Suppressor macrophage (primary cell): ENCODE measurements around the gene MPRIP.
A peak's percentile ranks its signal among the peaks of the same experiment; 100 is the strongest.
"Not testable (repeated sequence)": the region's sequence is repeated elsewhere in the genome, so short reads cannot be mapped to it uniquely, and the experiment has no call there.

ENCODE experiments used
- DNase-seq, 4 experiments: peaks; one replicate each; pipeline ENCODE4 v3.0.0-alpha.2; 2020 to 2022

MPRIP gene

GRCh38 chr17:17127156-17127555 is 84.9 kb downstream of the MPRIP start:
- no peak for DNase-seq

- DNase-seq: no peak
Measured at GRCh38 chr17:17127730-17128291, 85.6 kb downstream of the MPRIP start.

GRCh38 chr17:17128476-17129075 is 86.3 kb downstream of the MPRIP start:
- no peak for DNase-seq

- DNase-seq: no peak
Measured at GRCh38 chr17:17129466-17129865, 87.2 kb downstream of the MPRIP start.

GRCh38 chr17:17130077-17130844 is 88.0 kb downstream of the MPRIP start:
- no peak for DNase-seq

DNA sequence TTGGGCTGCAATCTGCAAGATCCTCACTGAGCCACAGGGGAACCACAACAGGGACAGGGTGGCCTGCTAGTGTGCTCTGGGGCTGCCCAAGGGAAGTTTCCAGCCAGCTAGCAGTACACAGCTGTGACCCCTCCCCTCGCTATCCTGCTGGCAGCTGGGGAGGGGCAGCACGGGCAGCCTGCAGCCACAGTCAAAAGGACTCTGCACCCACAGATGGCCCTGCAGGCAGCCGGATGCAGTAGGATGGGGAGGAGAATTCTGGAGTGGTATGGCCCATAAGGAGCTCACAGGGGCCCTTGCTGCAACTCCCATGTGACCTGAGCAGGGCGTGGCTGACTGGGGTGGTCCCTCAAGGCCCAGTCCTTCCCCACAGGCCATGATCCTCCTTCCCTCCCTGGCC is 89.6 kb downstream of the MPRIP start:
- no peak for DNase-seq

DNA sequence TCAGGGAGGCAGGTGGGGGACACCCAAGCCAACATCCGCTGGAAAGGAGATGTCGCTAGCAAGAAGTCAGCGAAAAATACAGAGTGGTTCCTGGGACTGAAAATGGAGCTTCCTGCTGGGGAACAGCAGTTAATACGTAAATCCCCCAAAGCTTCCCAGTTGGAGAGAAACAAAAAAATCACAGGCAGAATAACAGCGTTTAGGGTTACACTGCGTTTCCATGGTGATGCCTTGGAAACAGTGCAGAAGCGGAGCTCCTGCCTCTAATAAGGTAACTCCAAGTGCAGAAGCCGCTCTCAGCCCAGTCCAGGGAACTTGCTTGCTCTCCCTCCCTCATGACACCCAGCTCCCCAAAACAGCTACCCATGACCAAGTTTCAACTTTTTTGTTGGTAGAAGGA is 90.5 kb downstream of the MPRIP start:
- no peak for DNase-seq

DNA sequence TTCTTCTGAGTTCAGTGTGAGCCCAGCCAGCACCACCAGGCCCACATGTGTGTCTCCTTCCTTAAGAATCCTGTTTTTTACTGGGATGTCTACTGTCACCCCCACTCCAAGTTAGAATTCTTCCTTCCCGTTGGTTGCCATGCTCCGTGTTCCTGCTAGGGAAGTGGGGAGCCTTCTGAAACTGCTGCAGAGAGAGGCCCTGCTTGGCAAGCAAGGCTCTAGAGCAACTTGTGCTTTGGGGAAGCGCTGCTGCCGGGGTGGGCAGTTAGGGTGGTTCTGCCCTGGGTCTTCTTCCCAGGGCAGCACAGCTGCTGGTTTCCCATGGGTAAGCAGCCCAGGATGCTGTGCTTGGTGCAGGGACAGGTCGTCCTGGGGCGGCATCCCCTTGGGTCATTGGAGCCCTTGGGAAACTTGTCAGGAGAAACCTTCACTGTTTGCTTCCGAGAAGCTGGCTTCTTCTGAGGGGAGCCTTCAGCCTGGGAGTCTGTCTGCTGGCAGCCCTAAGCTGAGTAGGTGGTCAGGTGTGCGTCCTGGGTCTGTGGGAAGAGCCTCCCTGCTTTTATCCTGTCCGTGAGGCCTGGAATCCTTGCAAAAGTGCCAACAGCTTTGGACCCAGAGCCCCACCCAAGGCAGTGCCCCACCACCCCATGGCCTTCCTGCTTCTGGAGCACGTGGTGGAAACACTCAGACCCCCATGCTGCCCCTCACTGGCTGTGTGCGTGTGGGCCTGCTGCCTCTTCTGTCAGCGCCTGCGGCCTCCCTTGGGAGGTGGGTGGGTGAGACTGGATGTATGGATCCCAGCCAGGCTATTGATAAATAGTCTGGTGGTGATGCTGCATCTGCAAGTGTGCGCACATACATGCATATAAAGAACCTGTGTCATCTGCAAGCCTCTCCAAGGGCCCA is 92.0 kb downstream of the MPRIP start:
- no peak for DNase-seq

DNA sequence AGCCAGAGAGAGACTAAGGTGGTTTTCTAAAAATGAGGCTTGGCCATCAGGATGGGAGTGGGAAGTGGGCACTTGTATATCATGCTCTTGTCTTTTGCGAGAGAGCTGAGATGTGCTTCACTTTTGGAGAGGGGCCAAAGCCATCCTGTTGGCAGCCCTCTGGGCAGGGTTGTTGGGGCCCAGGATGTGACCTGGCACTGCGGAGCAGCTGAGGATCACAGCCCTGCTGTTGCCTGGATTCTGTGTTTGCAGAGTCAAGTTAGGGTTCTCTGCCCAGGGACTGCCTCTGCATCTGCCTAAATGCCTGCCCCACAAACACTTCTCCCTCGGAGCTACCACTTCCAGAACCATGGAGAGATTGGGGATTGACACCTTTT is 92.7 kb downstream of the MPRIP start:
- DNase-seq: no peak

DNA sequence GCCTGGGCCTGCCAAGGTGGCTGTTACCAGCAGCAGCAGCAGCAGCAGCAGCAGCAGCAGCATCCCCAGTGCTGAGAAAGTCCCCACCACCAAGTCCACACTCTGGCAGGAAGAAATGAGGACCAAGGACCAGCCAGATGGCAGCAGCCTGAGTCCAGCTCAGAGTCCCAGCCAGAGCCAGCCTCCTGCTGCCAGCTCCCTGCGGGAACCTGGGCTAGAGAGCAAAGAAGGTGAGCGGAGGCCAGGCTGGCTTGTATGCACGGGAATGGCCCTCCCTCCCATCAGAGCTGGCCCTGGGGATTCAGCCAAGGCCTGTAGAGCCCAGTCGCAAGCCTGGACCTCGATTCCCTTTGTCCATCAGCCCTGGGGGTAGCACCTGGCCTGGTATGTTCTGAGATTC is 94.0 kb downstream of the MPRIP start:
- DNase-seq: not testable (repeated sequence)

DNA sequence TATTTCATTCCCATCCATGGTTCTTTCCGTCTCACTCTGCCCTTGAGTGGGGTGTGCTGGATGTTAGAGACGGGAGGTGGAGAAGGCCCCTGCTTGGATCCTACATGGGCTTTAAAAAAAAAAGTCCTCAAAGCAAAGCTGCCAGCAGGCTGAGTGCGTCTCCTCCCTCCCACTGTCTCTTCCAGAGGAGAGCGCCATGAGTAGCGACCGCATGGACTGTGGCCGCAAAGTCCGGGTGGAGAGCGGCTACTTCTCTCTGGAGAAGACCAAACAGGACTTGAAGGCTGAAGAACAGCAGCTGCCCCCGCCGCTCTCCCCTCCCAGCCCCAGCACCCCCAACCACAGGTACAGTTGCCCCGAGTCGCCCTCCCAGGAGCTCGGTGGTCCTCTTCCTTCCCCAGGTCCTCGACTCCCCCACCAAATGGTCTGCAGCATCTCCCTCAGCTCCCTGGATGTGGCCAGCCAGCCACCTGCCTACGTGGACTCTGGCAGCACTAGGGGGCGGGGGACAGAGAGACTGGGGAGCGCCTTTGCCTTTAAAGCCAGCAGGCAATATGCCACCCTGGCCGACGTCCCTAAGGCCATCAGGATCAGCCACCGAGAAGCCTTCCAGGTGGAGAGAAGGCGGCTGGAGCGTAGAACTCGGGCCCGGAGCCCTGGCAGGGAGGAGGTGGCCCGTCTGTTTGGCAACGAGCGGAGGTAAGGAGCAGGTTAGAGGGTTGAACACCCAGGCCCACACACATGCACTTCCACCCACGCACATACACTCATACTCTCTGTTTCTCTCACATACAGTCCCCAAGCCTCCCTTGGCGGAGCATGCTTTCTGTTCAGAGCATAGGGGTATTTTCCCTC is 95.7 kb downstream of the MPRIP start:
- DNase-seq: no peak

GRCh38 chr17:17139972-17140589 is 97.8 kb downstream of the MPRIP start:
- DNase-seq: no peak

DNA sequence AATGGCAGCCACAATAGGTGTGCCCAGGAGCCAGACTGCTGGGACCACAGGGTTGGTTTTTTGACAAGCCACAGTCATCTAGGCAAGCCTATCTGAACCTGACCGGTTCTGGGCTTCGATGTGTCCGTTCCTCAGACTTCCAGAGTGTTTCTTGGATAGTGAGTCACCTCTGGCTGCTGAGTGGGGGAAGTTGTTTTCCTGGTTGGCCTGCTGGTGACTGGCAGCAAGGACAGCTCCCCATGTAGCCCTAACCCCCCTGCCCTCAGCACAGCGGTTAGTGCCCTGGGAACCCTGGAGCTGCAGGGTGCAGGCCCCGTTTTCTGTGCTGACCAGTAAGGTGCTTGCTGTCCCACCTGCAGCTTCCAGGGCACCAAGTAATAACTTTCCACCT is 98.3 kb downstream of the MPRIP start:
- peak in 1 of 4 experiments; percentile 6 for DNase-seq

DNA sequence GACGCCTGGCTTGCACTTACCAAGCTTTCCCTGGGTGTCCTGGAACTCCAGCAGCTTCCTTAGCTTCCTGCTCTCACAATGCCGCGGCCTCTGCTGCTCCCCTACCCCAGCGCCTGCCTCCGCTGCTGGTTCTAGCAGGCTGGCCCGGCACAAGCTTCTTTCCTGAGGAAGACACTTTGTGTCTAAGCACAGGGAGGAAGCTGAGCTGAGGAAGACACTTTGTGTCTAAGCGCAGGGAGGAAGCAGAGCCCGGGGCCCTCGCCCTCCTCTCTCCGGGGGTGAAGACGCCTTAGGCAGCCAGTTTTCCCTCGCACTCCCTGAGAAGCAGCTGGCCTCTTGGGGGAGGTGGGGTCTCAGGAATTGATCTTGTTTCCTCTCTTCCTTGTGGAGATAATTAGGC is 99.0 kb downstream of the MPRIP start:
- no peak for DNase-seq

DNA sequence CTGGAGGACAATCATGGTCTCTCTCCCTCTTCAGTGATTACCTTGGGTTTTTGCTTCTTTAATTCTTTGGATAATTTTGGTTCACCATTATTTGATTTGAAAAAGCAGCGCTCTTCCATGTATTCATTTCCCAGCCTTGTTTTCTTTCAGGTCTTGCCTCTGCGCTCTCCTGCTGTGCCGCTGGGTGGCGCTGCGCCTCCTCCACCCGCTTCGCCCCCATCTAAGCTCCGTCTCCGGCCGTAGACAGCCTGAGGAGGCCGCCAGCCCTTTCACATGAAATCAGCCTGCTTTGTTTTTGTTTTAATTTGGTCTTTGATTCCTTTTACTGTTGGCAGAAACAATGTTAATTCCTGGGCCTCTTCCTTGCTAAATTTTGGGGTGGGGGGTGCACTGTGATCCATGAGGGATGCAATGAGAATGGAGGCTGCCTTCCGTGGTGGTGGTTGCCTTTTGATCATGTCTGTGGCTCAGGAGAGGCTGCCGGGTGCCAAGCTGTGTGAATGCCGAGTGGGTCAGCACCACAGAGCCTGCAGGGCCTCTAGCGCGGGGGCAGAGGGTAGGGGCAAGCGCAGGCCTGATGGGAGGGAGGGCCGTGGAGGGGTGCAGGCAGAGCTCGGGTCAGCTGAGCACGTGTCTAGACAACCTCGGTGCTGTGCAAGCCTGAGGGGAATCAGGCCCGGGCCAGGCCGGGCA is 99.7 kb downstream of the MPRIP start:
- peak; percentile 35 to 65 (median 49) for DNase-seq

GRCh38 chr17:17142556-17142955 is 100.3 kb downstream of the MPRIP start:
- DNase-seq: no peak

DNA sequence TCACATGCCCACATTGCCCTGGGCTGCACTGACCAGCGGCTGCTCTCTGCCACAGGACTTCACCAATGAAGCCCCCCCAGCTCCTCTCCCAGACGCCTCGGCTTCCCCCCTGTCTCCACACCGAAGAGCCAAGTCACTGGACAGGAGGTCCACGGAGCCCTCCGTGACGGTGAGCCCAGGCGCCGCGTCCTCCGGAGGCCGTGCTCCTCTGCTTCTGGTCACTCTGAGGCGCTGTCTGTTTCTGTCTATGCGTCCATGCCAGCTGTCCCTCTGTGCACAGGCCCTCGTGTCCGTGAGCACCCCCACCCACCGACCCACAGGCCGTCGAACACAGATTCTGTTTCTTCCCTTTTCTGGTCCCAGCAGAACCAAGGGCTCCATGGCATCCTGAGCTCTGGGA is 101.2 kb downstream of the MPRIP start:
- no peak for DNase-seq

DNA sequence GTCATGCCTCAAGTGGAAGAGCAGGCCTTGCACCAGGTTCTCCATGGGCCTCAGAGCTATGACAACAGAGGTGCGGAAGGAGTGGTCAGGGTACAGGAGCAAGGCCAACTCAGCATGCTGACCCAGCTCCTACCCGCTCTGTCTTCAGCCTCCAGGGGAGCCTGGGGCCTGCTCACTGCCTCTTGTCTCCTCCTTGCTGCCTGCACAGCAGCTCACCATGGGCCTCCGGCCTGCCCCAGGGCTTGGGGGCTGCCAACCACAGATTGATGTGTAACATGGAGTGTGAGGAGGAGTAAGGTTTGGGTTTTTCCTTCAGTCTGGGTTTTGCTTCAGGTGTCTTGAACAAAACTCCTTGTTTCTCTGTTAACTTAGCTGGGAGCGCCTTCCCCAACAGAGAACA is 101.8 kb downstream of the MPRIP start:
- no peak for DNase-seq

DNA sequence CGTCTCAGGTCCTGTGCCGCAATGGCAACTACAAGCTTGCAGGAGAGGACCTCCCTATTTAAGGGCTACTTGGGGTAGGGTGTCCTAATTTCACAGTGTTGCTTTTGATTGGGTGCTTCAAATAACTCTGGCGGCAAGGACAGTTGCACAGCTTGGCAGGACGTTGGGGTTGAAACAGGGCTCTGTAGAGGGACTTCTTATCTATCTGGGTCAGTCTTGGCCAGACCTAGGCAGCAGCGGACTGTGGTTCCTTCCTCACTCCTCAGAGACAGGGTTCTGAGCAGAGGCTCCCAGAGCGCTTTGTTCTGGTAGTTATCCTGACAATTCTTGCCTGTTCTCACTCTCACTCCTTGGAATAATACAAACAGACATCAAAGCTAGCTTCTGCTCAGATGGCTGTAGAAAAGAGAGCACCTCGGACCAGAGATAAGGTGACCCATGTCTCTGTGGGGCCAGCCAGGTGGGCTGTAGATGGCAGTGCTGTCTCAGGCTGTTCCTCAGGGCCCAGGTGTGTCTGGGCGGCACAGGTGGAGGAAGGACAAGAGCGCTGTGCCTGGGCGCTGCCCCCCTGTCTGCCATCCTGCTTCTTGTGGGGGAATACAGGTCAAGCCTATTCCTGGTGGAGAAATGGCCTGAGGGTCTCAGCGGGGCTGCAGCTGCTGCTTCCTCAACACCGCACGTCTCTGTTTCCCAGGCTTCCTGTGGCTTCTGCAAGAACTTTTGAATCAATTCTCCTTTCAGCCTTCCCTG is 102.8 kb downstream of the MPRIP start:
- DNase-seq: no peak

DNA sequence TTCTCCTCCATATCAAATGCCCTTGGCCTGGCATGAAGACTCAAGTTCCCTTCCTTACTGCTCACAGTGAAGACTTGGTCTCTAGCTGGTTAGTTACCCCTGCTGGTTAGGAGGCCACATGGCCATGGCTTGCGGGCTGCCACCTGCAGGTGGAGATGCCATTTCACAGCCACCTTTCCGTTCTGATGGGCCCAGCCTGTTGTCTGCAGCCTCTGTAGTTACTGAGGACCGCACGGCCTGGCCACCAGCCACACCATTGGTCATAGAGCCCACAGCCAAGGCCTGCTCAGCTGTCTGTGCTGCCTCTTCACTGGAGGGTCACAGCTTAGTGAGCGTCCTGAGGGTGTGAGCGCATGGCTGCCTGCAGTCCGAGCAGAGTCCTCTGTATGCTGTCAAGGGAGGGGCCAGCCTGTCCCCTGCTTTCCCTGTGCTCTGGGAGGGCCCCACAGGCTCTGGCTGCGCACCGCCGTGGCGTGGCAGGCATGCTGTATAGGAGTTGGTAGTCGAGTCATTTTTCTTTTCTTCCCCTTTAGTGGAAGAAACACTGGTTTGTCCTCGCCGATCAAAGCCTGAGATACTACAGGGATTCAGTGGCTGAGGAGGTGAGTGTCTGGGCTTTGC is 104.6 kb downstream of the MPRIP start:
- DNase-seq: no peak
